H1 (cell line): ENCODE measurements around the gene ZMIZ1. TPM values are rescaled to one million over a fixed set of nuclear protein-coding genes. Genes with fewer than 3 reads are reported as not detected.

Experiments used
- CBX5 ChIP-seq: fragments of 300-800, 300-1000 bp; sonication (generic); IDR thresholded peaks from 2 replicates; pipeline ENCODE4 v1.7.1; 2016; ENCODE audit warnings: antibody characterized with exemption, low read length, low read depth
- POLR2AphosphoS5 ChIP-seq: IDR thresholded peaks from 2 replicates; pipeline ENCODE4 v1.6.1; 2011; ENCODE audit warnings: low read depth, low read length
- RFX5 ChIP-seq: IDR thresholded peaks from 2 replicates; pipeline ENCODE4 v1.6.1; 2011; ENCODE audit warnings: low read depth, low read length, improper control_type of control experiment, borderline replicate concordance
- SIN3A ChIP-seq, 2 experiments: IDR thresholded peaks in 1 of 2; conservative IDR thresholded peaks in 1 of 2; 2 replicates each; pipeline ENCODE4 v1.6.1; 2011 to 2012; ENCODE audit warnings: low read length in 2 of 2, improper control_type of control experiment in 1 of 2, low read depth in 1 of 2, mild to moderate bottlenecking in 1 of 2
- TCF12 ChIP-seq: IDR thresholded peaks from 2 replicates; pipeline ENCODE4 v1.6.1; 2011; ENCODE audit warnings: low read depth, mild to moderate bottlenecking, low read length
- USF2 ChIP-seq: IDR thresholded peaks from 2 replicates; pipeline ENCODE4 v1.6.1; 2011; ENCODE audit warnings: low read length, improper control_type of control experiment
- polyA plus RNA-seq, 7 experiments: library from polyadenylated mRNA; depleted of rRNA in 3 of 7; stranded (reverse) in 5 of 7; unstranded in 2 of 7; fragments of >200 nt in 5 of 7; fragments of 200-250 nt in 2 of 7; gene quantifications; 1 replicate in 5 of 7; 2 replicates in 1 of 7; 4 replicates in 1 of 7; pipeline versions ENCODE4 v1.2.1 to v1.2.3, GENCODE V29; 2011 to 2013; ENCODE audit warnings: missing spikeins in 2 of 7, mixed read lengths in 2 of 7
- total RNA-seq: library from RNA; stranded (reverse); fragmentation: NEBNext Ultra II Directional; extraction: Animal tissue kit (Norgen Biotek cat#: 25700); gene quantifications from 2 replicates; pipeline ENCODE4 v1.2.1, GENCODE V29; 2021

ZMIZ1 gene
- total and polyA plus RNA-seq, 2 of the 8 experiments (the other 6 are each of a cell fraction or from before 2014, with no cell fraction given): 8.1 to 28.0 TPM

DNA sequence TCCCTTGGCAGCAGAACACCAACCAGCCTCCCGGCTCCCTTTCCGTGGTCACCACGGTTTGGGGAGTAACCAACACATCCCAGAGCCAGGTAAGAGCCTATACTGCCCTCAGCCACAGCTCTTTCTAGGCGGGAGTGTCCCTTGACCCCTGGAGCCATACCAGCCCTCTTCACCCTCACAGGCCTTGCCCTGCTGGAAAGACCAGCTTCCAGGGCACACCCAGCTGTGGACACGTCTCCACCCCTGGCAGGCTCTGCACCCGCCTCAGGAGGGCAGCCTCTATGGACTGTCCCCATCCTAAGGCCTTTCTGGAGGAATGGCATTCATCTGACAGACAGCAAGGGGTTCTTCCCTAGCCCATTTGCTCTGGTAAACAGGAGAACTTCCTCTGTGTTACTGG is 221.0 kb downstream of the ZMIZ1 start (continued):
- no peak for TF ChIP-seq USF2
- TF ChIP-seq SIN3A (conservative IDR thresholded peaks at IDR 0.05 in 1 of 2, IDR thresholded peaks at IDR 0.05 in 1 of 2; ENCODE audit: low read depth in 1 of 2, low read length in 2 of 2): no peak
- TF ChIP-seq TCF12: no peak
- TF ChIP-seq CBX5: no peak
- no peak for TF ChIP-seq POLR2AphosphoS5
- TF ChIP-seq RFX5: no peak
